KMS-11 (cell line): ENCODE results near the gene CAMK2D.

Source experiments
- H2AFZ ChIP-seq: fragments of 200-600 bp; sonication (generic); 2 replicates; pipeline ENCODE4 v1.6.1; 2016; ENCODE audit warnings: antibody characterized with exemption, mixed run types, low read depth
- H3K27ac ChIP-seq: fragments of 200-600 bp; sonication (generic); 2 replicates; pipeline ENCODE4 v1.6.1; 2016; ENCODE audit warnings: mild to moderate bottlenecking, mixed run types
- H3K27me3 ChIP-seq: fragments of 200-600 bp; sonication (generic); 2 replicates; pipeline ENCODE4 v1.6.1; 2017; ENCODE audit warnings: mild to moderate bottlenecking, low read depth, mixed run types, moderate library complexity; ENCODE audit not compliant: insufficient read depth
- H3K36me3 ChIP-seq: fragments of 200-600 bp; sonication (generic); 2 replicates; pipeline ENCODE4 v1.6.1; 2017; ENCODE audit warnings: mild to moderate bottlenecking, mixed run types; ENCODE audit not compliant: insufficient read depth
- H3K4me1 ChIP-seq: fragments of 200-600 bp; sonication (generic); 2 replicates; pipeline ENCODE4 v1.6.1; 2016; ENCODE audit warnings: mild to moderate bottlenecking, low read depth, mixed run types; ENCODE audit not compliant: poor library complexity, severe bottlenecking
- H3K4me2 ChIP-seq: fragments of 200-600 bp; sonication (generic); 2 replicates; pipeline ENCODE4 v1.7.0; 2016; ENCODE audit warnings: mild to moderate bottlenecking, mixed run types
- H3K4me3 ChIP-seq: fragments of 200-600 bp; sonication (generic); IDR thresholded peaks from 2 replicates; pipeline ENCODE4 v1.6.1; 2017; ENCODE audit warnings: low read depth, low read length, mixed read lengths; ENCODE audit not compliant: insufficient read depth
- H3K79me2 ChIP-seq: fragments of 200-600 bp; sonication (generic); 2 replicates; pipeline ENCODE4 v1.6.1; 2016; ENCODE audit warnings: low read depth, mixed run types; ENCODE audit not compliant: insufficient read depth
- H3K9ac ChIP-seq: fragments of 200-600 bp; sonication (generic); 2 replicates; pipeline ENCODE4 v1.6.1; 2016; ENCODE audit warnings: mild to moderate bottlenecking, mixed run types
- H4K20me1 ChIP-seq: fragments of 200-600 bp; sonication (generic); 2 replicates; pipeline ENCODE4 v1.6.1; 2016; ENCODE audit warnings: mild to moderate bottlenecking, mixed run types; ENCODE audit not compliant: insufficient read depth
- CTCF ChIP-seq: fragments of 200-600 bp; sonication (generic); conservative IDR thresholded peaks from 2 replicates; pipeline ENCODE4 v1.6.1; 2017; ENCODE audit warnings: low read depth, mild to moderate bottlenecking, antibody characterized with exemption, low read length, moderate library complexity, mixed read lengths

CAMK2D gene

DNA sequence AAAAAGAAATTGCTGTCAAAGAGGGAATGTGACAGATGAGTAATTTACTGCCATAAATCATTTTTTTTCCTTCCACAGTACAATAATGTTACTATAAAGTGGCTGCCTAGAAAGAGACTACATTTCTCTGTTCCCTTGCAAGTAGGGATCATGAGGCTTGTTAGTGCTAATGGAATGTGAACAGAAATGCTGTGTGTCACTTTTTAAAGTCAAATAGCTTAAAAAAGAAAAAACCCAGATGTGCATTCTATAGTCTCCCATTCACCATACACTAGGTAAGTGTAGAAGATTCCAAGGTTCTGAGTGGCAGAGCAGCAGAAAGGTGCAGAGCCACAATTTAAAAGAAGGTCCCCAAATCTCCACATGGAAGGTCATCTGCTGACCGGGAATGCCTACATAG lies 328.4 kb downstream of the CAMK2D start:
- no peaks in the 10 kb centered on the region for H3K36me3 ChIP-seq

DNA sequence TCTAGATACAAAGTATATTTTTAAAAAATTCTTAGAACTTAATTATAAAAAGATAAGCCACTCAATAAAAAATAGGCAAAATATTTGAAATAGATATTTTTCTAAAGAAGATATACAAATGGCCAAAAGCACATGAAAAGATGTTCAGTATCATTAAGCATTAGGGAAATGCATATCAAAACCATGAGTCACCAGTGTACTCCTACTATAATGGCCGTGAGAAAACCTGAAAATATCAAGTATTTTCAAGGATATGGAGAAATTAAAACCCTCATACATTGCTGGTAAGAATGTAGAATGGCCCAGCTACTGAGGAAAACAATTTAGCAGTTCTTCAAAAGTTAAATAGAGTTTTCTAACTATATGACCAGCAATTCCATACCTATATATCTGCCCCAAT lies 337.9 kb downstream of the CAMK2D start:
- no peak overlapping the region for H3K4me3 ChIP-seq
- H3K36me3 ChIP-seq: no peaks in the 10 kb centered on the region
- H3K4me1 ChIP-seq: no peaks in the 10 kb centered on the region
- no peaks in the 10 kb centered on the region for H3K79me2 ChIP-seq
- H4K20me1 ChIP-seq: no peaks in the 10 kb centered on the region
- TF ChIP-seq CTCF: no peak
- no peak overlapping the region for H3K27ac ChIP-seq
- no peaks in the 10 kb centered on the region for H3K27me3 ChIP-seq
- no peak overlapping the region for H2AFZ ChIP-seq
- no peak overlapping the region for H3K4me2 ChIP-seq
- H3K9ac ChIP-seq: no peak overlapping the region

More for the DNA sequence above, 328.4 kb downstream of the CAMK2D start:
- Histone ChIP-seq H3K79me2 (no peaks in the 10 kb centered on the region), H3K4me3 (no peak overlapping the region), H2AFZ (no peak overlapping the region), H4K20me1 (no peaks in the 10 kb centered on the region), H3K4me1 (no peaks in the 10 kb centered on the region), H3K27ac (no peak overlapping the region), H3K4me2 (no peak overlapping the region), H3K27me3 (no peaks in the 10 kb centered on the region), H3K9ac (no peak overlapping the region)
- no peak for TF ChIP-seq CTCF

DNA sequence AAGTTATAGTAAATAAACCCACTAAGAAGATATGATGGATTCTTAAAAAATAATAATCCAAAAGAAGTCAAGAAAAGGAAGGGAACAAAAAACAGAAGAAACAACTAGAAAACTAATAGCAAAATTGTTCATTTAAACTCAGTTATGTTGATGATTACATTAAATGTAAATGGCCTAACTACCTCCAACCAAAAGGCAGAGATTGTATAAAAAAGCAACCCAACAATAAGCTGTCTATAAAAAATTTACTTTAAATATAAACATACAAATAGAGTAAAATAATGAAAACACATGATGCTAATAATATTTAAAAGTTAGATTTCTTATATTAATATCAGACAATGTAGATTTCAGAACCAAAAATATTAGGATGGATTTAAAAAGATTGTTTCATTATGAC lies 340.6 kb downstream of the CAMK2D start:
- Histone ChIP-seq H3K9ac (no peak overlapping the region), H3K79me2 (no peaks in the 10 kb centered on the region), H3K27ac (no peak overlapping the region), H2AFZ (no peak overlapping the region), H3K36me3 (no peaks in the 10 kb centered on the region), H3K4me2 (no peak overlapping the region), H3K4me3 (no peak overlapping the region), H3K27me3 (no peaks in the 10 kb centered on the region), H3K4me1 (no peaks in the 10 kb centered on the region), H4K20me1 (no peaks in the 10 kb centered on the region)
- TF ChIP-seq CTCF: no peak

- Histone ChIP-seq H4K20me1 (no peaks in the 10 kb centered on the region), H3K9ac (no peak overlapping the region), H3K36me3 (no peaks in the 10 kb centered on the region), H3K4me3 (no peak overlapping the region), H3K4me1 (no peaks in the 10 kb centered on the region), H2AFZ (no peak overlapping the region), H3K79me2 (no peaks in the 10 kb centered on the region), H3K27me3 (no peaks in the 10 kb centered on the region), H3K4me2 (no peak overlapping the region), H3K27ac (no peak overlapping the region)
- no peak for TF ChIP-seq CTCF
Measured at GRCh38 chr4:113419631-113420030, 341.9 kb downstream of the CAMK2D start.
